GM12873 (cell line): ENCODE data around the gene ALG3.

ENCODE experiments used
- CTCF ChIP-seq: IDR thresholded peaks from 2 replicates; pipeline ENCODE4 v1.5.1; 2012; ENCODE audit warnings: low read depth, mild to moderate bottlenecking, moderate library complexity, low read length, control low read depth; ENCODE audit not compliant: insufficient read depth; ENCODE audit errors: missing control alignments

The ALG3 gene

DNA sequence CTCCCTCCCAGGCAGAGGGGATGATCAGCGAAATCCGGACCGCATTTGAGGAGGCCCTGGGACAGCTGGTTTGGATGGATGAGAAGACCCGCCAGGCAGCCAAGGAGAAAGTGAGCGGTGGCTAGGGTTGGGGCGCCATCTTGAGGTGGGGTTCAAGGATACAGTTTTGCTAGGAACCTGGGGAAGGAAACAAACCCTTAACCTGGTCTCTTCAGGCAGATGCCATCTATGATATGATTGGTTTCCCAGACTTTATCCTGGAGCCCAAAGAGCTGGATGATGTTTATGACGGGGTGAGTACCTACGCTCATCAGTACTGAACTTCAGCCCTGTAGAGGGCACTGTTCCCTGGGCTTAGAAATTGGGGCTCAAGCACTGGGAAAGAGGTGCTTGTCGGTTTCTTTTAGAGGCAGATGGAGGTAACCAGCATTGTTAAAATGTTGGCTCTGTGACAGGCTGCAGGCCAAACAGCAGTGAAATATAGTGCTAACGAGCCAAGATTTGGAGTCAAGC, 40.7 kb upstream of the ALG3 start:
- TF ChIP-seq CTCF = peak; percentile 78

GRCh38 chr3:184284696-184285095, 35.9 kb upstream of the ALG3 start:
- TF ChIP-seq CTCF = peak; percentile 42

DNA sequence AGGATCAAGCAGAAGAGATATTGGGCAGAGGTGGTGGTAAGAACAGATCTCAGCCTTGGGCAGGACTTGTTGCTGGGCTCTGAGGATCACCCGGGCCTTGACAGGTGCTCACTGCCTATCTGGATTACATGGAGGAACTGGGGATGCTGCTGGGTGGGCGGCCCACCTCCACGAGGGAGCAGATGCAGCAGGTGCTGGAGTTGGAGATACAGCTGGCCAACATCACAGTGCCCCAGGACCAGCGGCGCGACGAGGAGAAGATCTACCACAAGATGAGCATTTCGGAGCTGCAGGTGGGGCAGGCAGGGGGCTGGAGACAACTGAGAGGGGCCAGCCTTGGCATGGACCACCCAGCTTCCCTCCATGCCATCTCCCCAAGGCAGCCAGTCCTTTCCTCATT, 34.9 kb upstream of the ALG3 start:
- no peak for TF ChIP-seq CTCF

GRCh38 chr3:184282941-184283340, 34.2 kb upstream of the ALG3 start:
- TF ChIP-seq CTCF = no peak

- no peak for TF ChIP-seq CTCF
Observed at GRCh38 chr3:184277366-184277765, 28.6 kb upstream of the ALG3 start.

- no peak for TF ChIP-seq CTCF
Observed at GRCh38 chr3:184275961-184276910, 27.5 kb upstream of the ALG3 start, which contains the start of gene ECE2. ECE2 (plus strand) TSS chr3:184276022; CDS start chr3:184276154, 132 bp downstream.

GRCh38 chr3:184275381-184275701, 26.6 kb upstream of the ALG3 start:
- TF ChIP-seq CTCF = no peak
